ENCODE data around the gene BATF3. TPM values are rescaled to one million over a fixed set of nuclear protein-coding genes. Genes with fewer than 3 reads are reported as not detected.
"Not testable (repeated sequence)": the region's sequence is repeated elsewhere in the genome, so short reads cannot be mapped to it uniquely, and the experiment has no call there.

BATF3 gene
- total RNA-seq, 2 donors from 2014 or later = 400 to 660 TPM

- DNase-seq (no peak), ATAC-seq (replicated peaks in 1 of 2) (no peak)
- no peaks in the 10 kb centered on the region for H3K4me1 Mint-ChIP-seq (ENCODE audit: low read depth)
- no peaks in the 10 kb centered on the region for H3K9me3 Mint-ChIP-seq
- H3K27me3 Mint-ChIP-seq (ENCODE audit: low read depth) = peaks cover 34% of the 10 kb centered on the region
- H3K36me3 Mint-ChIP-seq (ENCODE audit: insufficient read depth in 2 of 2) = no peaks in the 10 kb centered on the region
- H3K27ac Mint-ChIP-seq = no peak overlapping the region
- no peak overlapping the region for H3K4me3 Mint-ChIP-seq
These were observed 54.6 kb downstream of the BATF3 start for GRCh38 chr1:212644866-212645545.

- DNase-seq = no peak
- no peak overlapping the region for H3K4me3 Mint-ChIP-seq
- H3K4me1 Mint-ChIP-seq (ENCODE audit: low read depth) = no peaks in the 10 kb centered on the region
- no peaks in the 10 kb centered on the region for H3K9me3 Mint-ChIP-seq
- H3K27me3 Mint-ChIP-seq (ENCODE audit: low read depth) = peaks cover 34% of the 10 kb centered on the region
- no peak for ATAC-seq (replicated peaks in 1 of 2)
- no peak overlapping the region for H3K27ac Mint-ChIP-seq
- peaks cover 0 to 2% of the 10 kb centered on the region in 2 donors for H3K36me3 Mint-ChIP-seq (ENCODE audit: insufficient read depth in 2 of 2)
These were observed 55.8 kb downstream of the BATF3 start for GRCh38 chr1:212643877-212644276.

- DNase-seq = no peak
- Mint-ChIP-seq H3K27ac (no peak overlapping the region), H3K4me3 (no peak overlapping the region), H3K36me3 (ENCODE audit: insufficient read depth in 2 of 2) (peaks cover 0 to 2% of the 10 kb centered on the region in 2 donors), H3K4me1 (ENCODE audit: low read depth) (peaks cover 14% of the 10 kb centered on the region), H3K9me3 (no peaks in the 10 kb centered on the region), H3K27me3 (ENCODE audit: low read depth) (peaks cover 34% of the 10 kb centered on the region)
- ATAC-seq (replicated peaks in 1 of 2) = no peak
These were observed 57.7 kb downstream of the BATF3 start for GRCh38 chr1:212641956-212642355.

GRCh38 chr1:212640223-212640878, 59.3 kb downstream of the BATF3 start:
- Mint-ChIP-seq H3K4me3 (no peak overlapping the region), H3K27ac (no peak overlapping the region), H3K9me3 (no peaks in the 10 kb centered on the region), H3K4me1 (ENCODE audit: low read depth) (peaks cover 30% of the 10 kb centered on the region), H3K27me3 (ENCODE audit: low read depth) (peaks cover 25% of the 10 kb centered on the region), H3K36me3 (ENCODE audit: insufficient read depth in 2 of 2) (peaks cover 0 to 2% of the 10 kb centered on the region in 2 donors)
- ATAC-seq (replicated peaks in 1 of 2) (no peak), DNase-seq (no peak)

- not testable (repeated sequence) for H3K4me3 Mint-ChIP-seq; H3K27ac Mint-ChIP-seq; DNase-seq; ATAC-seq (replicated peaks in 1 of 2); H3K36me3 Mint-ChIP-seq (ENCODE audit: insufficient read depth in 2 of 2); H3K9me3 Mint-ChIP-seq
- Mint-ChIP-seq H3K27me3 (ENCODE audit: low read depth) (peaks cover 21% of the 10 kb centered on the region), H3K4me1 (ENCODE audit: low read depth) (peaks cover 38% of the 10 kb centered on the region)
These were observed 60.1 kb downstream of the BATF3 start for GRCh38 chr1:212639524-212639923.

GRCh38 chr1:212638492-212639151, 61.0 kb downstream of the BATF3 start:
- H3K4me3 Mint-ChIP-seq = no peak overlapping the region
- peaks cover 7 to 10% of the 10 kb centered on the region in 2 donors for H3K36me3 Mint-ChIP-seq (ENCODE audit: insufficient read depth in 2 of 2)
- ATAC-seq (replicated peaks in 1 of 2) (no peak), DNase-seq (no peak)
- H3K4me1 Mint-ChIP-seq (ENCODE audit: low read depth) = peaks cover 38% of the 10 kb centered on the region
- peaks cover 20% of the 10 kb centered on the region for H3K27me3 Mint-ChIP-seq (ENCODE audit: low read depth)
- peaks cover 5 to 7% of the 10 kb centered on the region in 2 donors for H3K9me3 Mint-ChIP-seq
- no peak overlapping the region for H3K27ac Mint-ChIP-seq

GRCh38 chr1:212637902-212638301, 61.7 kb downstream of the BATF3 start:
- Mint-ChIP-seq H3K27me3 (ENCODE audit: low read depth) (peaks cover 12% of the 10 kb centered on the region), H3K4me3 (peak overlapping the region; percentile 7 to 35), H3K9me3 (peaks cover 5 to 7% of the 10 kb centered on the region in 2 donors), H3K4me1 (ENCODE audit: low read depth) (peaks cover 38% of the 10 kb centered on the region), H3K27ac (no peak overlapping the region), H3K36me3 (ENCODE audit: insufficient read depth in 2 of 2) (peaks cover 8 to 10% of the 10 kb centered on the region in 2 donors)
- DNase-seq (no peak), ATAC-seq (replicated peaks in 1 of 2) (no peak)

Other genes starting within 250 kb of the BATF3 start
- gene ATF3, start 91.1 kb downstream of the BATF3 start, total RNA-seq = 100 to 1,000 TPM in 1 of 2 donors, 10 to 100 TPM in 1; 96.3 to 107 TPM
- gene NSL1, start 91.9 kb upstream of the BATF3 start, total RNA-seq = 10 to 100 TPM; 41.8 to 44.9 TPM
- gene TATDN3, start 92.1 kb upstream of the BATF3 start, total RNA-seq = 10 to 100 TPM; 17.7 to 18.2 TPM
- gene SPATA45, start 147.8 kb upstream of the BATF3 start, total RNA-seq = not detected
- gene FLVCR1, start 158.4 kb upstream of the BATF3 start, total RNA-seq = 10 to 100 TPM in 1 of 2 donors, 1 to 10 TPM in 1; 9.5 to 15.7 TPM

Data from activated T-cell treated with anti-CD3 and anti-CD28 coated beads, Interleukin-2, amount 50 U/mL, for 72 hours (primary cell).